HG03025 (cell line): ENCODE measurements around the gene MORF4L1.
"Not testable (repeated sequence)": the region's sequence is repeated elsewhere in the genome, so short reads cannot be mapped to it uniquely, and the experiment has no call there.

Experiments
- ATAC-seq: cut with Tn5 transposase; IDR thresholded peaks from one replicate; pipeline ENCODE4 v1.9.1; 2021; ENCODE audit warnings: mild to moderate bottlenecking, moderate library complexity; ENCODE audit not compliant: unreplicated experiment, low FRiP score

MORF4L1 gene

DNA sequence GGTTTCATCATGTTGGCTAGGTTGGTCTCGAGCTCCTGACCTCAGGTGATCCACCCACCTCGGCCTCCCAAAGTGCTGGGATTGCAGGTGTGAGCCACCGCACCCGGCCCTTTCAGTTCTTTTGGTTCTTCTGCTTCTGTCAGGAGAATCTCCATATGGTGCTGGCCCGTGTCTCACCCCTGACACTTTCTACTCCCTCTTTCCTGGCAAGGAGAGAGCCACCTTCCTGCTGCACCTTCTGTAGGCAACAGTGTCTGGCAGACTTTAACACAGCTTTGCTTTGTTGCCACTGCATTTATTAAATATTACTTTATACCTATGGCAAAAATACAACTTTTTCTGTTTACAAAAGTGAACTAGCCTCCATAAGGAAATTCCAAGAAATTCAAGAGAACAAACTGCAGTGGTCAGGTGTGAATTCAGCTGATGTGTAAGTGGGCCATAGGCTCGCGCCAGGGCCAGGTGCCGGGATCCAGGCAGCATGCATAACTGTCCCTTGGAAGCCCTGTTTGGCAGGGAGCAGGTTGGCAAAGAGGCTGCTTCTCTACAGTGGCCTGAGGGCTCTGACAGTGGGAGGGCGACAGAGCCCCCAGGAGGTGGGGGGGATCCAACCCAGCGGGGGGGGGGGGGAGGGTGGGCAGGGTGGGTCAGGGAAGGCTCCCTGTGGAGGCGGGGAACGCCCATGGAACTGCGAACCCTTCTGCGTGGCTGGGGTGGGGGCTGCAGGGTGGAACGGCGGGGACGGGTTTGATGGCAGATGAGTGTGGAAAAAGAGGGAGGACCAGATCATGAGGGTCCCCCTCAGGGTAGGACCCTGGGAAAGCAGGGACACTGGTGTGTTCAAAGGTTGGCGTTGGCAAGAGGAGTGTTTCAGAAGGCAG is 51.0 kb downstream of the MORF4L1 start:
- ATAC-seq = no peak

DNA sequence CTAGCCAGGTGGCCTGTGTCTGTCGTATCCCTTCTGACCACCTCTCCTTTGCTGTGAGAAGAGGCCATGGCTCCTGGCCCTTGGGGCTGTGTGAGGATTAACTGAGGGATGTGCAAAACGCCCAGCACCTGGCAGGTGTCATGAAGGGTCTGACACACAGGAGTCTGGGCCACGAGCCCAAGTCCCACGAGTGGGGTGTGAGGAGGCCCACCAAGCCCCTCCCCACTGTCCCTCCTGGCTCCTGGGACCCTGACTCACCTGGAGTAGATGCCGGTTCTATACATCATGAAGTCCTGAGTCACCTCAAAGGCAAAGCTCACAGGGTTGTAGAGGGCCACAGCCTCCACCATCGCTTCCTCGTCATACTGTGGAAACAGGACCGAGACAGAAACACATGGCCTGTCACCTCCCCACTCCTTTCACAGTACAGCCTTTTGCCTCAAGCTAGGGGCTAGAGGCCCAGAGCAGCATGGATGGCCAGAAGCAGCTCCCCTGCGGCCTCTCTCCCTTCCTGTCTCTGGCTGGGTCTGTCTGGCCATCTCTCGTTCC is 52.5 kb downstream of the MORF4L1 start:
- ATAC-seq = no peak

DNA sequence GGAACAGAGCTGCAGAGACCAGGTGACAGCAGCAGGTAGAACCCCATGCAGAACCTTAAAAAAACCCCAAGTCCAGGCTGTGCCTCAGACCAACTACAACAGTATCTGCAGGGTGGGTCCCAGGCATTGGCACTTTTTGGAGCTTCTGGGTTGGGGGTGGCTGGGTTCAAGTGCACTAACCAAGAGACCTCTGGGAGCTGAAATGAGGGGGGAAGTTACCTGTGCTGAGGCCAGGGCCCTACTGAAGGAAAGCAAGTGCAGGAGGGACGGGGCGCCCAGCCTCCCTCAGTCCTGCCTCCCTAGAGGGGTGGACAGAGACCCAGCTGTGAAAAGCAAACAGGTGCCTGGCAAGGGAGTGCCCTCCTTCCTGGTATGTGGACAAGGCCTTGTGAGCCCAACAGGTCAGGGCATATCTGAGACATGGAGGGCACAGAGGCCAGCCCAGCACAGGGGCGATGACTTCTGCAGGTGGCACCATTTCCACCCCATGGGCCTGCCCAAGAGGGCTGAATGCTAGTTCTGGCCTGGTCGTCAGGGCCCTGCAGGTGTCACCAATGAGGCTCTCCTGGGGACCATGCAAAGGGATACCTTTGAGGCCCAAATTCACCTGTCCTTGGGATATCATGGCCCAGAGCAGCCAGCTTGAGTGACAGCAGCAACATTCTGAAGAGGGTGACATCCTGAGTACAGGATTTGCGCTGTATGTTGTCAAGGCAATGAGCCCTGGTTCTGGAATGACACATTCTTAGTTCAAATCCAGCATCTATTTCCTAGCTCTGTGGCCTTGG is 53.5 kb downstream of the MORF4L1 start:
- ATAC-seq = no peak

DNA sequence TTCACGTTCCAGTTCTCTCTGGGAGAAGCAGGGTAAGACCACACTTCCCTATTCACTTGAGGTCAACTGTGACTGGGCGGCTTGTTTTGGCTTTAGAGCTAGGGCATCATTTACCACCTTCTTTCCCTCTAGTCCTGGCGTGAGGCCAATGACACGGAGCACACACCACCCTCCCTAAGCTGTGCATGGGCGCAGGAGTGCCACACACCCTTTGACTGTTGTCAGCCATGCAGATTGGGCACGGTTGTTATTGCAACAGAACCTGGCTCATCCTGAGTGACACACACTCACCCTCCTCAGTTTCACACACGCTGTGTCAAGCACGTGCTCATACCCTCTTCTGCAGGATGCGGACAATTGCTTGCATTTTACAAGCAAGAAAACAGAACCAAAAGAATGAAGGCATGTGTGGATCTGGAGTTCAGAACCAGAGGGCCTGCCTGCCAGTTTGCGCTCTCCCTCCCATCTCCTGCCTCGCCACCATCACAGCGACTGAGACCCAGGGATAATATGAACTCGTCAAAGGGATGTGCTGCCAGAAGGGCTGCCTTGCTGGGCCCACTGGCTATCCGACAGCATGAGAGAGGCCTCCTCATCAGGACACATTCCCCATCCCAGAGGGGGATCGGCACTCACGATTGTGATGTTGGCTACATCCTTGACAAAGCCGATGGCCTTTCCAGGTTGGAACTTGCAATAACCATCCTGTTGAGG is 54.5 kb downstream of the MORF4L1 start:
- ATAC-seq = no peak

DNA sequence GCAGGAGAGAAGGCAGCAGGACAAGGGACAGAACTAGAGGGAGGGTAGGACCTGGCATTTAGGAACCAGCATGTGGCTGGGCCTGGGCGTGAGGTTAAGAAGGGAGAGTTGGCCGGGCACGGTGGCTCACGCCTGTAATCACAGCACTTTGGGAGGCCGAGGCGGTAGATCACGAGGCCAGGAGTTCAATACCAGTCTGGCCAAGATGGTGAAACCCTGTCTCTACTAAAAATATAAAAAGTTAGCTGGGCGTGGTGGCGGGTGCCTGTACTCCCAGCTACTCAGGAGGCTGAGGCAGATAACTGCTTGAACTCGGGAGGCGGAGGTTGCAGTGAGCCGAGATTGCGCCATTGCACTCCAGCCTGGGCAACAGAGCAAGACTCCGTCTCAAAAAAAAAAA is 55.5 kb downstream of the MORF4L1 start:
- ATAC-seq = not testable (repeated sequence)

DNA sequence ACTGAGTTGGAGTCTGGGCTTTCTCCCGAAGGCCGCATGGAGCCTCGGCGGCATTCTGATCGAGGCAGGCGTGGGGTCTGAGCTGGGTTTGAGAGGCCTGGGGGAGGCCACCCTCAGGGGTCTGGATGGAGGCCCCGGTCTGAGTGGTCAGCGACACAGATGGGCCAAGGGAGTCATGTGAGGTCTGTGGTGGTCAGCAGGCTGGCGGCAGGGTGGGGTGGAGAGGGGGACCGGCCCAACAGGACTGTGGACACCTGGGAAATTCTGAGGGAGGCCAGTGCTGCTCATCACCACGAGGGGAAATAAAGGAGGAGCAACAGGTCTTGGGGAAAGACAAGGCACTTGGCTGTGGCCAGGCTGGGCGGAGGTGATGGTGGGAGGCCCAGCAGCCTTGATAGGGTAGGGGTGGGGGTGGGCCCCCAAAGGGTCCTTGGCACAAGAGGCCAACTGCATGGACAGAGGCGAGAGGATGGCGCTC is 56.0 kb downstream of the MORF4L1 start:
- no peak for ATAC-seq

DNA sequence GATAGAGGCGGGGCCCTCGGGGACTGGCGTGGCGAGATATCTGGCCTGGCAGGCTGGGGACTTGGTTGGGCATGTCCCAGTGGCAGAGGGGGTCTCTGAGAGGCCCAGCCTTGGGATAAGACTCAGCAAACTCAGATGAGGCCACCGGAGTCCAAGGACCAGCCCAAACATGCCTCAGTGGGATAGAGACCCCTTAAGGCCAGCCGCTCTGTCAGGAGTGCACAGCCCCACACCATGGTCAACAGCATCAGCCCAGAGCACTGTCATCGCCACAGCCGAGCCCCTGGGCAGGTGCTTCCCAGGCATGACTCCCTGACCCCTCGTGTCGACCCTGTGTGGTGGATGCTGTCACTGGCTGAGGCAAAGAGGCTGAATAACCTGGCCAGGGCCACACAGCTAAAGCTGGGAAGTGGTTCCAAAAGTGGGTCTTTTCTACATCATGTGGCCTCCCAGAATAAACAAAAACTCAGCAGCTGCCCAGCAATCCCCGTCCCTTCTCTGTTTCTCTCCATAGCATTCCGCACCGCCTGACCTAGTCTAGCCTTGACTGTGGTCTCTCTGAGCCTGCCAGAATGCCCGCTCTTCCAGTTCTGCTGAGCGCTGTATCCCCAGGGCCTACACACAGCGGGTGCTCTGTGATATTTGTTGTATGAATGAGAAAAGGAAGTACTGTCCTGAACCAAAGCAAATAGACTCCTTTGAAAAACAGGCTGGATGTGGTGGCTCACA is 57.0 kb downstream of the MORF4L1 start:
- no peak for ATAC-seq

DNA sequence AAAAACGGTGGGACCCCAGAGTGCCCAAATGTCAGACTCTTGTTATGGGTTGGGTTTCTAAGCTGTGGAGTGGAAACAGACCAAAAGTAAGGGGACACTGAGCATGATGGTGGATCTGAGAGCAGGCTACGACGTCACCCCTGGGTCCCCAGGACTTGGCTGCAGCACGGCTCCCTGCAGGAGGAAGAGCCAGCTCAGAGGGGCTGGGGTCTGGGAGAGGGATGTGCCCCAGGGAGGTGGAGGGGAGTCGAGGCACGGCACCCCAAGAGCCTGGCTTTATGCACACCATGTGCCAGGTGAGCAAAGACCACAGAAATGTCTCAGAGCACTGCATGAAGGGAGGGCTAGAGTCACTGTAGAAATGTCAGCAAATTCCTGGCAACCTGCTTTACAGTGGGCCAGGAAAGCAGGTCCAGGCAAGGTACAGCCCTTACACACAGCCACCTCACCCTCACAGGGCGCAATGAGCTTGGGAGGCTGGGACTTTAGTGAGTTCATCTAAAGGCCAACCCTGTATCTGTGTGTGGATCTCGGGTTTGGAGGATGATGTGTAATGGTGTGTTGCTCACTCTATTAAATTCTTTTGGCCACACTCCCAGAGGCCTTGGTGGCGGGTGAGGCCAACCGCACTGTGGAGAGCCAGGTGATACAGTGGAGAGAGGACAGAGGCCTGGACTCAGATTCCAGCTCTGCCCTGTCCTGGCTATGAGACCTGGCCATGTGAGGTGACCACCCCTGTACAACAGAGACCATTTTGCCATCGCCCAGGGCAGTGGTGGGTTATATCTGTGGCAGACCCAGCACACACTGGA is 58.1 kb downstream of the MORF4L1 start:
- ATAC-seq = no peak

DNA sequence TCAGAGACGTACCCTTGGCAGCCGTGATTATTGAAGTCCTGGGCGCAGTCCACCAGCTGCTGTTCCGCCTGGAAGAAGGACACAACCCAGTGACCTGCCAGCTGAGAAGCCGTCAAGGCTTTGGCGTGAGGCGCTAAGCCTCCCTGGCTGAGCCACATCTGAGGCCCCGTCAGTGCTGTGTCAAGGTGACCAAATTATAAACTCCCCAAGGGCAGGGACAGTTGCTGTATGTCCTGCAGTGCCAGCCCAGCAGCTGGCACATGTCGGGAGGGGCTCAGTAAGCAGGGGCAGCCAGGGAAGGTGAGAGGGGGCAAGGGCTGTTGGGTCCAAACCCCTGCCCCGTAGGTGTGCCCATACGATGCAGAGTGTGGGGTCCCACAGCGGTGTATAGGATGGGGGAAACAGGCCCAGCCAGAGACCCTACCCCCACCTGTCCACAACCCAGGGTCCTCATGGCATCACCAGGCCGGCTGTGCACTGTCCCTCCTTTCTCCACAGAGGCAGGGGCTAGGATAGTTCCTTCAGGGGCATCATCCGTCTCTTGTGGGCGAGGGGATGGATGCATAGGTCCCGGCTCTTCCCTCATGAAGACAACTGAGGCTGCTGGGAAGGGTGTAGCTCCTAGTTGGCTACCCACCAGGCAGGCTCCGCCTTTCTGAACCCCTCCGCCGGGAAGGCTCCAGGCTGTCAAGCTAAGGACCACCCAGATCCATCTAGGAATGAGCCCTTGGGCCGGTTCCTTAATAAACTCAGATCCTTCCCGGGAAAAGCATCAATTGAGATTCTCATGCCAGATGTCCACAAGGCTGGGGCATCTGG is 59.0 kb downstream of the MORF4L1 start:
- no peak for ATAC-seq

DNA sequence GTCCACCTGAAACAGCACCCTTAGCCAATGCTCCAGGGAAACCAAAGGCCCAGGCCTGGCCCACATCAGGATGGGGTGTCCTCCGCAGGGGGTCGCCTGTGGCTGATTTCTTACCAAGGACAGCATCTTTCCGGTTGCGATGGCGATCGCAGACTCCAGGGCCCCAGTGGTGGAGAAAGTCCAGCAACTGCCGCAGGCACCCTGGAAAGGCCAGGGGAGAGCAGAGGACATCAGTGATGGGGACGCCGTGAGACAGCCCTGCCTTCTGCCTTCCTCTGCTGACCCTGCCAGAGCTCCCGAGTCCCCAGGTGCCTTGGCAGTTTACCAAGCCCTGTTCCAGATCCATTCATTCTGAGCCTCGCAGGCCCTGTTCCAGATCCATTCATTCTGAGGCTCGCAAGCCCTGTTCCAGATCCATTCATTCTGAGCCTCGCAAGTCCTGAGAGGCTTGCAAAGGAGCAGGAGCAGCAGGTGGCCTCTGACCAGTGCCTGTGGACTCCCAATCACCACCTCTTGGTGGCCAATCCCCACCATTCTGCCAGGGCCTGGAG is 59.6 kb downstream of the MORF4L1 start:
- ATAC-seq = no peak

DNA sequence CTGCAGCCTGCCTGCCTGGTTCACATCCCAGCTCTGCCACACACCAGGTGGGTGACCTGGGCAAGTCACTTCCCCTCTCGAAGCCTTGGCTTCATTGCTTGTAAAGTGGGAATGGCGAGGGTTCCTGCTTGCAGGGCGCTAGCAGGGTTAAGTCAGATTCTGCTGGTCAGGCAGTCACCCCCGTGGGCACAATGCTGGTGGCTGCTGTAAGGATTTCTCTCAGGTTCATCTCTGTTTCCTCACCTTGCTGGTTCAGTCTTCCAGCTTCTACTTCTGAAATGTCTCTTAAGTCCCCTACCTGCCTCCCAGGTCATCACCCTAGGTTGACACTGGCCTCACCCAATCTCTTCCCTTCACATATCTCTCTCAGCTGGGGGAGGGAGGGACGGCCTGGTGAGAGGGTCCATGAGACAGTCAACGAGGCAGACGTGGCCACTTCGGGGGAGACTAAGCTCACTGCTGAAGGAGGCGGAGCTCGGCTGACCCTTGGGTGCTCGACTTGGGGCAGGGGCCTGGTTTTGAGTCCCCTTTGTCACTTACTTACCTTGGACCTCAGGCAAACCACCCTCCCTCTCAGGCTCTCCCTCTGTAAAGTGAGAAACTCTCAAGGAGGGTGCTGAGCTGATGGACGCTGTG is 60.6 kb downstream of the MORF4L1 start:
- no peak for ATAC-seq

DNA sequence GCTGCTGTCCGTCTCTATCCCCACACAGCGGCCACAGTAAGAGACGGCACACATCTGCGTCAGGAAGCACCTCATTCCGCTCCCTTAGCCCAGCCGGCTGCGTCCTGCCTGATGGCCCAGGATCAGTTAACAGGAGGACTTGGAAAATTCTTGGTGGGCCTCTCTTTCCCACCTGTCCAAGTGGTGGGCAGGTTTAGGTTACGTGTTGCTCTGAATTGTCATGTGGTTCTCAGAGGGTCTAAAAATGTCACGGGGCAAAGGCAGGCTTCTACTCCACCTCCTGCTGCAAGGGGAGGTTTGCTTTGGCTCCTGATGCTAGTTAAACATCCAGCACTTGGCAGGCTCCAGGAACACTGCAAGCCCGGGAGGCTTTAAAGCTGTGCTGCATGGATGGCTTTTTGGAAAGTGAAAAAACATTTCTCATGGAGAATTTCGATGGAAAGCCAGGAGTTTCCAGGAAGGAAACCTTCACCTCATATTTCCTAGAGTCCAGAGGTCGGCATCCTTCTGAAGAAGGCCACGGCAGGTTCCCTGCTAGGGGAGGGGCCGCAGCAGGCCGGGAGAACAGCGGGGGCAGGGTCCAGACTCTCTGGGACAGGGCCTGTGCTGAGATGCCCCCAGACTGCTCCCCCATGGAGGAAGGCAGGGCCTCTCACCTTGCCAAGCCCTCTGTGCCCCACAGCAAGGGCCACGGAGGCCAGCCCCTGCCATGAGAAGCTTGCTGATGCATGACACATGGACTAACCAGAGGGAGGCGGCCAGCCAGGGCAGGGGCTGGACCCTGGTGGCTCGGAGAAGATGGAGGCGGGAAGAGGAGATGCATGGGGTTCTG is 61.3 kb downstream of the MORF4L1 start:
- ATAC-seq = no peak

DNA sequence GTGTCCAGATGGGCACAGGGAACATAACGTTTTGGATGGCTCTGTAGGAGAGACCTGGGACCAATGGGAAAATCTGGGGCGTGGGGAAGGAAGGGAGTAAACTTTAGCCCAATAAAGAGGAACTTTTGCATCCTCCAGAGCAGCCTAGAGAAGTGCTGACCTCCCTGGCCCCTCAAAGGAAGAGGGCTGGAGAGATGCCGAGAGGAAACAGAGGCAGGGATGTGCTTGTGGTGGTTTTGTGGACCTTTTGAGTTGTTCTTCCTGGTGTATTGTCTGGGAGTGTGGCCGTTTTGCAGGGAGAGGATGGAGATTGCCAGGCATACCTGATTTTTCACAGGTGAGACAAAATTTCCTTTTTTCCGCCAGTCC is 61.9 kb downstream of the MORF4L1 start:
- ATAC-seq = no peak

DNA sequence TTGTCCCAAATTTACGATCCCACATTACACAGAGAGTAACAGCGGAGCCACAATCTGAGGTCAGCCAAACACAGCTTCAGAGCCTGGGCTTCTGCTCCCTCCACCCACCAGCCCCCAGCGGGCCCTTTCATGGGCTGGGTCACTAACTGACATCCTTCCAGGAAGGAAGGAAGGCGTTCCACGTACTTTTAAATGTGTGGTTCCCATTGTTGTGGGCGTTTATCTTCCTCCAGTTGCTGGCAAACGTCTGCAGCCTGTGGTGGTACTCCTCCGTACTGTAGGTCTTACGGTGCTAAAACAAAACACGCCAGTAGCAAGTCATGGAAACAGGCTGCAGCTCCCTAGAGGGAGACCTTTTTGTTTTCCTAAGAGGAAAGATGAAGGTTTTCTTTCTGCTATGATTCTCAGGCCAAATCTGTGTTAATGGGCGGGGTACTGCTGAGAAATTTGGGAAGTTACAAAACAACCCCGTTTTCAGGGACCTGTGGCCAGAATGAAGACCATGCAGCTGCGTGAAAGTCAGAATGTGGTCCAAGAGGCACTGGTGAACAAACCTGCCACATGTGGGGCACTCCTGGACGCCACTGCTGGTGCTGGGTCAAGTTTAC is 64.5 kb downstream of the MORF4L1 start:
- ATAC-seq = no peak

DNA sequence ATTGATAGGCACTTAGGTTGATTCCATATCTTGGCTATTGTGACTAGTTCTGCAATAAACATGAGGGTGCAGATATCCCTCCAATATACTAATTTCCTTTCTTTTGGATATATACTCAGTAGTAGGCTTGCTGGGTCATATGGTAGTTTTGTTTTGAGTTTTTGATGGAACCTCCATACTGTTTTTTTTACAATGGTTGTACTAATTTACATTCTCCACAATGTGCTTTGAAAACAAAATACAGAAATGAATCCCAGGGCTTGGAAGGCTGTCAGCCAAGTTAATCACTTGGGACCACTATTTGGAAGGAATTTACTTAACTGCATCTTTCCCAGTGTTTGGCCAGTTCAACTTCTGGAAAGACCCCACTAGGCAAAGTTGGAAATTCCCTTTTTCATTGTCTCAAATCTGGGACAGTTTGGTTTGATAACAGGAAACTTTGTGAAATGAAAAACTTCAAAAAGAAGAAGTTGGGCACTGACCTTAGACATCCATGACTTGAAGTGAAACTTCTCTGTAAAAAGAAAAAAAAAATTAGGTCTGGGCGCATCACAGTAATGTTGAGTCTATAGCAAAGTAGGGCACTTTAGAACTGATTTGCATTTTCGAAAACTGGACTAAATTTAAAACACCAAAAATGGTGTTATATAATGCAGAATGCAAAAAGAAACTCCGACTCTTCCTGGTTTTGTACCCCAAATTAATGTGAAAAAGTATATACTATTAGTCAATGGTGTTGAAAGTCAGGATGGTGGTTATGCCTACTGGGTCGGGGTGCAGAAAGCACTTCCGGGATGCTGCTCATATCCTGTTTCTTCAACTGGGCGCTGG is 66.2 kb downstream of the MORF4L1 start:
- ATAC-seq = peak; percentile 44

DNA sequence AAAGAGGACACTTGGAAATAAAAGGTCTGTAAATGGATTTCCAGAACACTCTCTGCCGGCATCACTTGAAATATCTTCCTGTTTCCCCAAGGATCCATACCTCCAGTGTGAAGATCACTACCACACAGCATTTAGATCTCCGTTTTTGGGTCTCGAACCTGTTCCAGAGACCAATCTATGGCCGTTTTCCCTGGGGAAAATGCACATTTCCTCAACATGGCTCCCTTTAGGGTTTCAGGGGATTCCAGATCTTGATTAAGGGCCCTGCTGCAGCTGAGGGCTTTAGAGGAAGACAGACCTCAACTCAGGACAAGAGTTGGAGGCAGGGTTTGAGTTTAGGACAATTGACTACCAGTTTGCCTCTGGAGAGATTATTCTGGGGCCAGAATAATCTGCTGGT is 70.1 kb downstream of the MORF4L1 start:
- no peak for ATAC-seq
